HEK293T (cell line): ENCODE measurements around the gene LYSMD1.

ENCODE experiments used
- BHLHE40 ChIP-seq: fragments of 450-650 bp; IDR thresholded peaks from 2 replicates; pipeline ENCODE4 v1.6.1; 2016; ENCODE audit warnings: mild to moderate bottlenecking, moderate library complexity, borderline replicate concordance
- SUZ12 ChIP-seq: fragments of 450-650 bp; IDR thresholded peaks from 2 replicates; pipeline ENCODE4 v1.6.1; 2016; ENCODE audit warnings: mild to moderate bottlenecking

- TF ChIP-seq SUZ12 (no peak), BHLHE40 (no peak)
These were observed 22.7 kb downstream of the LYSMD1 start for GRCh38 chr1:151143057-151143435.
